GM12891 (cell line): Measurements from ENCODE around the gene CCDC88C.

Source experiments
- POLR2A ChIP-seq: IDR thresholded peaks from 2 replicates; pipeline ENCODE4 v1.6.1; 2011; ENCODE audit warnings: low read depth, low read length, control low read depth
- POLR2AphosphoS5 ChIP-seq: IDR thresholded peaks from 2 replicates; pipeline ENCODE4 v1.6.1; 2011; ENCODE audit warnings: low read depth, low read length, control low read depth
- POU2F2 ChIP-seq: IDR thresholded peaks from 2 replicates; pipeline ENCODE4 v1.6.1; 2011; ENCODE audit warnings: low read depth, mild to moderate bottlenecking, control low read depth, low read length, moderate library complexity

DNA sequence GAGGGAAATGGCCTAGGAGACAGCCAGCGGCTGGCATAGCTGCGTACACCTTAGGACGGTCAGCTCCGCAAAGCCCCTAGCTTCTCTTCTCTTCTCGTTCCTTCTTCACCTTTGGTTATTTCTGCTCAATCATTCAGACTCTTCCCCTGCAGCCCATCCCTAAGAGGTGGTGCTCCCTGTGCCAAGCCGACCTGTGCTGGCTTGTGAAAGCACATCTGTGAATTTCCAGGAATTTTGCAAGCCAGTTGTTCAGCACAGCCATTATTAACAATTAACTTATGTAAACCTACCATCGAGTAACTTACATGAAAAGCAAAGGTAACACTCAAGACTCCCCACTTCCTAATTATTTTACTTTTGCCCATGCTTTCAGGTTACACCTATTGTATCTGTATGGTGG is 152.2 kb downstream of the CCDC88C start:
- TF ChIP-seq POLR2A (no peak), POLR2AphosphoS5 (no peak; the same call in 1 of the 2 replicates), POU2F2 (no peak)
